Lung (tissue), 12 donors: ENCODE measurements around the gene CTDSPL. TPM values are rescaled to one million over a fixed set of nuclear protein-coding genes. Genes with fewer than 3 reads are reported as not detected.

ENCODE experiments used
- ATAC-seq: fragments of 200-7000 bp; cut with Tn5 transposase; one replicate; pipeline ENCODE4 v1.9.1; 2020; ENCODE audit warnings: moderate number of reproducible peaks; ENCODE audit not compliant: insufficient read depth, low FRiP score
- DNase-seq, 3 donors: peaks; one replicate each; pipeline ENCODE4 v3.0.0-alpha.2; 2013 to 2017
- H3K27ac ChIP-seq, 2 donors: one replicate each; pipeline ENCODE4 v1.5.1; 2013; ENCODE audit warnings: mild to moderate bottlenecking in 2 of 2, moderate library complexity in 2 of 2, control low read depth in 1 of 2, inconsistent platforms in 1 of 2, low read depth in 1 of 2, low read length in 1 of 2
- H3K27me3 ChIP-seq, 3 donors: one replicate each; pipeline ENCODE4 v1.5.1; 2013; ENCODE audit warnings: low read length in 2 of 3; ENCODE audit not compliant: control insufficient read depth in 3 of 3, insufficient read depth in 3 of 3
- H3K36me3 ChIP-seq, 4 donors: one replicate each; pipeline ENCODE4 v1.5.1; 2013; ENCODE audit warnings: low read length in 4 of 4, mild to moderate bottlenecking in 1 of 4, moderate library complexity in 1 of 4; ENCODE audit not compliant: control insufficient read depth in 4 of 4, insufficient read depth in 4 of 4
- H3K4me1 ChIP-seq, 5 donors: one replicate each; pipeline ENCODE4 v1.5.1; 2013; ENCODE audit warnings: low read length in 5 of 5, mild to moderate bottlenecking in 2 of 5, moderate library complexity in 1 of 5; ENCODE audit not compliant: control insufficient read depth in 5 of 5, insufficient read depth in 5 of 5
- H3K4me3 ChIP-seq: one replicate; pipeline ENCODE4 v1.5.1; 2013; ENCODE audit warnings: mild to moderate bottlenecking, control low read depth, moderate library complexity
- H3K9ac ChIP-seq, 2 donors: one replicate each; pipeline ENCODE4 v1.5.1; 2013; ENCODE audit warnings: low read length in 2 of 2, control low read depth in 1 of 2; ENCODE audit not compliant: insufficient read depth in 1 of 2
- H3K9me3 ChIP-seq, 4 donors: one replicate each; pipeline ENCODE4 v1.5.1; 2013; ENCODE audit warnings: low read length in 3 of 4, mild to moderate bottlenecking in 1 of 4, moderate library complexity in 1 of 4; ENCODE audit not compliant: control insufficient read depth in 4 of 4, insufficient read depth in 3 of 4
- CTCF ChIP-seq: IDR thresholded peaks from 2 replicates; pipeline ENCODE4 v1.5.1; 2012; ENCODE audit warnings: mild to moderate bottlenecking; ENCODE audit errors: control extremely low read depth, extremely low read depth
- WGBS, 2 donors: extraction: QIAGEN DNeasy Blood & Tissue Kit; methylation state at CpG; one replicate each; pipeline ENCODE4 v1.1.7; 2013; 5-methylcytosine and 5-hydroxymethylcytosine counted together
- polyA plus RNA-seq, 2 donors: library from polyadenylated mRNA; stranded (reverse); fragments of 200-250 nt; gene quantifications; one replicate each; pipeline ENCODE4 v1.2.1, GENCODE V29; 2013
- total RNA-seq, 2 donors: library from RNA; depleted of rRNA in 1 of 2; stranded (reverse); fragments of >200 nt in 1 of 2; gene quantifications; one replicate each; pipeline ENCODE4 v1.2.1, GENCODE V29; 2014 to 2021
- donor health status: control.
- donor health status: control.
- donor health status: Bipolar disorder and iron deficiency.
- donor health status: healthy.
- donor health status: DM: yes; HTN: yes; CAD: no.

Gene CTDSPL
- total and polyA plus RNA-seq, 4 donors: 12.5 to 79.1 (median 33.5) TPM

- Histone ChIP-seq H3K4me1 (peaks cover 23 to 47% (median 27%) of the 10 kb centered on the region in 5 donors), H3K27me3 (no peaks in the 10 kb centered on the region), H3K4me3 (no peak overlapping the region), H3K27ac (no peak overlapping the region), H3K36me3 (peaks cover 0 to 16% (median 0%) of the 10 kb centered on the region in 4 donors), H3K9me3 (no peaks in the 10 kb centered on the region), H3K9ac (no peak overlapping the region)
- ATAC-seq (no peak), DNase-seq (peak in 1 of 3 donors; percentile 41)
- no peak for TF ChIP-seq CTCF
- 58 to 65% methylated on average over 6 of the region's 6 CpGs for WGBS, 2 donors
Observed at GRCh38 chr3:37907906-37908305, 46.2 kb downstream of the CTDSPL start.

- Histone ChIP-seq H3K36me3 (peaks cover 0 to 16% (median 0%) of the 10 kb centered on the region in 4 donors), H3K4me3 (no peak overlapping the region), H3K27ac (no peak overlapping the region), H3K9ac (no peak overlapping the region), H3K9me3 (no peaks in the 10 kb centered on the region), H3K4me1 (peaks cover 18 to 41% (median 24%) of the 10 kb centered on the region in 5 donors), H3K27me3 (no peaks in the 10 kb centered on the region)
- no peak for TF ChIP-seq CTCF
- ATAC-seq (no peak), DNase-seq (no peak)
- WGBS, 2 donors: 80 to 85% methylated on average over 5 of the region's 5 CpGs
Observed at GRCh38 chr3:37909067-37909911, 47.6 kb downstream of the CTDSPL start.

GRCh38 chr3:37910671-37911400, 49.2 kb downstream of the CTDSPL start:
- H3K9me3 ChIP-seq: no peaks in the 10 kb centered on the region
- WGBS, 2 donors: 53 to 76% methylated on average over 4 of the region's 4 CpGs
- H3K4me3 ChIP-seq: no peak overlapping the region
- peak overlapping the region in 1 of 2 donors; percentile 28 for H3K27ac ChIP-seq
- no peak overlapping the region for H3K9ac ChIP-seq
- DNase-seq: no peak
- no peak for TF ChIP-seq CTCF
- peaks cover 0 to 16% (median 0%) of the 10 kb centered on the region in 4 donors for H3K36me3 ChIP-seq
- H3K4me1 ChIP-seq: peaks cover 11 to 27% (median 18%) of the 10 kb centered on the region in 5 donors
- H3K27me3 ChIP-seq: no peaks in the 10 kb centered on the region
- ATAC-seq: no peak
